Measurements from ENCODE around the gene DLG2. TPM values are rescaled to one million over a fixed set of nuclear protein-coding genes. Genes with fewer than 3 reads are reported as not detected.
A peak's percentile ranks its signal among the peaks of the same experiment; 100 is the strongest.

The DLG2 gene
- total RNA-seq, 1 donor from 2014 or later = 0.43 TPM

DNA sequence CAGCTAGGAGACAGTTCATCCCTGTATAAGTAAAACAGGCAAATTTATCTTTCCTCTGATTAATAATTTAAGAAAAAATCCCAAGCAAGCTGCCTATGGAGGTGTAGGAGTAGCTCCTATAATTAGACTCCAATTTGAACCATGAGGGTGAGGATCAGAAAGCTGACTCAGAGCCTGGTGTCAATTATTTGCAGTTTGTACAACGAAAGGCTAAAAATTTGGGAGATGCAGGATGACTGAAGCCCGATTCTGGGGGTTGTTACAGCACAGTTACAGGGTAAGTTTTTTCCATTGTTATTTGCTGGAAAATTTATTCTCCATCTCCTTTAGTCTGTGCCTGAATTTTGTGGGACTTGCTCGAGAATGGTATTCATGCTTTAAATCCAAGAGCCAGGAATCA lies 1981.6 kb downstream of the DLG2 start:
- Histone ChIP-seq H3K36me3 (no peaks in the 10 kb centered on the region), H3K9me3 (no peaks in the 10 kb centered on the region), H3K27ac (no peak overlapping the region), H3K27me3 (no peaks in the 10 kb centered on the region), H3K4me1 (no peaks in the 10 kb centered on the region), H3K4me3 (no peak overlapping the region)
- no peak for DNase-seq (ENCODE audit: low spot score in 2 of 2)
- intact Hi-C loops (cut with DNase I) = no loop called here
- TF ChIP-seq, protein P1, sequence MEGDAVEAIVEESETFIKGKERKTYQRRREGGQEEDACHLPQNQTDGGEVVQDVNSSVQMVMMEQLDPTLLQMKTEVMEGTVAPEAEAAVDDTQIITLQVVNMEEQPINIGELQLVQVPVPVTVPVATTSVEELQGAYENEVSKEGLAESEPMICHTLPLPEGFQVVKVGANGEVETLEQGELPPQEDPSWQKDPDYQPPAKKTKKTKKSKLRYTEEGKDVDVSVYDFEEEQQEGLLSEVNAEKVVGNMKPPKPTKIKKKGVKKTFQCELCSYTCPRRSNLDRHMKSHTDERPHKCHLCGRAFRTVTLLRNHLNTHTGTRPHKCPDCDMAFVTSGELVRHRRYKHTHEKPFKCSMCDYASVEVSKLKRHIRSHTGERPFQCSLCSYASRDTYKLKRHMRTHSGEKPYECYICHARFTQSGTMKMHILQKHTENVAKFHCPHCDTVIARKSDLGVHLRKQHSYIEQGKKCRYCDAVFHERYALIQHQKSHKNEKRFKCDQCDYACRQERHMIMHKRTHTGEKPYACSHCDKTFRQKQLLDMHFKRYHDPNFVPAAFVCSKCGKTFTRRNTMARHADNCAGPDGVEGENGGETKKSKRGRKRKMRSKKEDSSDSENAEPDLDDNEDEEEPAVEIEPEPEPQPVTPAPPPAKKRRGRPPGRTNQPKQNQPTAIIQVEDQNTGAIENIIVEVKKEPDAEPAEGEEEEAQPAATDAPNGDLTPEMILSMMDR (IDR thresholded peaks at IDR 0.05) = no peak

DNA sequence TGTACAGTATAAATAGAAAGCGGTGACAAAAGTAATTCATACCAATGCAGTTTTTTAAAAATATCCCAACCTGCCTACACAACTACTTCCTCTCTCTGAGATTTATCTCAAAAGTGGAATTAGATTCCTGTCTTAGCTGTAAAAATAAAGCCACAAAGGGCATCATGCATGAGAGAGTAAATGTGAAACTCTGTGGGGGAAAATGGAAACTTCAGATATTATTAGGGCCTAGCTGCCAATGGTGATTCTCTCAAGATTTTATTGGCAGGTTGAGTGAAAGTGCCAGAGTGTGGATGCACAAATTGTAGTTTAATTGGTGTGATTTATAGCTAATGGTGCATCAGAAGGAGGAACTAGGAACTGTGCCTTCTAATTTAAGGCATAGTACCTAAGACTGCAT lies 1984.0 kb downstream of the DLG2 start:
- H3K4me1 ChIP-seq = no peaks in the 10 kb centered on the region
- H3K27me3 ChIP-seq = no peaks in the 10 kb centered on the region
- intact Hi-C loops (cut with DNase I) = no loop called here
- H3K4me3 ChIP-seq = no peak overlapping the region
- no peak overlapping the region for H3K27ac ChIP-seq
- no peaks in the 10 kb centered on the region for H3K36me3 ChIP-seq
- no peak for DNase-seq (ENCODE audit: low spot score in 2 of 2)
- H3K9me3 ChIP-seq = no peaks in the 10 kb centered on the region
- TF ChIP-seq, protein P1 (IDR thresholded peaks at IDR 0.05) = no peak

DNA sequence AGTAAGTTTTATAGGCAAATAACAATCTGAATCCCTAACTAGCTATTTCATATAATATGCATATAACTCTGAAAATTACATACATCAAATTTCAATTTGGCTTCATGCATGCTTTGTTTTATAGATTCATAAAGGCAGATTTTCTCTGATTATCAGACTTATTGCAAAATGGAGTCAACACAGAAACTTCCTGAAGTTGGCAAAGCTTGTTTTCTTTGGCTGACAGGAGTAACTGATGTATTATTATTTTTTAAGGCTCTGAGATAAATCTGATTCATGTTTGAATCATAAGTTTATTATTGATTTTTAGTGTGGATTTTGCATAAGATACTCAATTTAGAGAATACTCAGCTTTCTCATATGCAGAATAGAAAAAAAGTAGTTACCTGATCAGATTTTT lies 1984.6 kb downstream of the DLG2 start:
- TF ChIP-seq, protein P1 (IDR thresholded peaks at IDR 0.05) = no peak
- Histone ChIP-seq H3K4me1 (no peaks in the 10 kb centered on the region), H3K9me3 (no peaks in the 10 kb centered on the region), H3K27me3 (no peaks in the 10 kb centered on the region), H3K36me3 (no peaks in the 10 kb centered on the region), H3K4me3 (no peak overlapping the region), H3K27ac (no peak overlapping the region)
- DNase-seq (ENCODE audit: low spot score in 2 of 2) = no peak
- intact Hi-C loops (cut with DNase I) = no loop called here

DNA sequence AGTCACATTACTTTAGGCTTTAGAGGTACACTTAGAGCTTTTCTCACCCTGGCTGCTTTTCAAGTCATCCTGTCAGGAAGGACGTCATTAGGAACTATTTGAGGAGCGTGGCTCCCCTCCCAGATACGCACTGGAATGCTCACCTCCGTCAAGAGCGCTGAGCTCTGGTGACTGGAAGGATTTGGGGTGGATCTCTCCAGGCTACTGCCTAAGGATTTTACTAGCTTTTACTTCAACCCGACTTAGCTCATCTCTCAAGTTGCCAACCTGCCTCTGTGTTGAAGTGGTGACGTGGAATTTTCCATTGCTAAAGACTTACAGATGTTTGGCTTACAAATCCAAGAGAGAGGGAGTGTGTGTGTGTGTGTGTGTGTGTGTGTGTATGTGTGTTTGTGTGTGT lies 1985.6 kb downstream of the DLG2 start:
- H3K27ac ChIP-seq = no peak overlapping the region
- H3K27me3 ChIP-seq = no peaks in the 10 kb centered on the region
- TF ChIP-seq, protein P1 (IDR thresholded peaks at IDR 0.05) = no peak
- intact Hi-C loops (cut with DNase I) = no loop called here
- no peak overlapping the region for H3K4me3 ChIP-seq
- no peaks in the 10 kb centered on the region for H3K4me1 ChIP-seq
- no peaks in the 10 kb centered on the region for H3K9me3 ChIP-seq
- peak in 1 of 2 donors; percentile 52 for DNase-seq (ENCODE audit: low spot score in 2 of 2)
- no peaks in the 10 kb centered on the region for H3K36me3 ChIP-seq

DNA sequence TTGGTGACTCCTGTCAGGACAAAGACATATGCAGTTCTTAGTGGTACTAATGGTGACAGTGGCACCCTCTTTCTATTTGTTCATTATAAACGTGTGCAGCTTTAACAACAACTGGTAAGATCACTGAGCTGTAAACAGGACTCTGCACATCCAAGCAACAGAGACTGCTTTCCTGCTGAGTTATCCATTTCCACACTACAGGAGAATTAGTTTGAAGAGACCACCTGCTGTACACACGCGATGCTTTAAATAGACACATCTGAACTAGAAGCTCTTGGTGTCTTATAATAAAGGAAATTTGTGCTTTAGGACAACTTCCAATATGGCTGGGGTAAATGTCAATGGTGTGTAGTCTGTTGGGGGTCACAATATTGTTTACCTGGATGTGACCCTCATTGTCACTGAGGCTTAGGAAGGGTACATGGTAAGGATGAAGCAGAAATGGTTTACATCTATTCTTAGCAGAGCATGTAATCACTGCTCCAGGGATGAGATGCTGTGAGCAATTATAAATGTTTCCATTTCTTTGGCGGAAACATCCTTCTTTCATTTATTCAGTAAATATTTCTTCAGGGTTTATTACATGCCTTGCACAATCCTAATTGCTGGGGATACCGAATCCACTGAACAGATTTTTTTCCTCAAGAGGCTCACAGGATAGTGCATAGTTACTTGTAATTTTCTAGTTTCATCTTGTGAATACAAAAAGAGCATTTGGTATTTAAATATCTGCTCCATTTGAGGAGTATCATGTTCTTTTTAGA lies 1987.0 kb downstream of the DLG2 start:
- TF ChIP-seq, protein P1 (IDR thresholded peaks at IDR 0.05) = no peak
- H3K27ac ChIP-seq = no peak overlapping the region
- no peaks in the 10 kb centered on the region for H3K36me3 ChIP-seq
- DNase-seq (ENCODE audit: low spot score in 2 of 2) = no peak
- intact Hi-C loops (cut with DNase I) = no loop called here
- no peaks in the 10 kb centered on the region for H3K27me3 ChIP-seq
- H3K9me3 ChIP-seq = no peaks in the 10 kb centered on the region
- no peaks in the 10 kb centered on the region for H3K4me1 ChIP-seq
- no peak overlapping the region for H3K4me3 ChIP-seq
